Measurements from ENCODE around the gene CLDN16. TPM values are rescaled to one million over a fixed set of nuclear protein-coding genes. Genes with fewer than 3 reads are reported as not detected.
A peak's percentile ranks its signal among the peaks of the same experiment; 100 is the strongest.

Gene CLDN16, protein sequence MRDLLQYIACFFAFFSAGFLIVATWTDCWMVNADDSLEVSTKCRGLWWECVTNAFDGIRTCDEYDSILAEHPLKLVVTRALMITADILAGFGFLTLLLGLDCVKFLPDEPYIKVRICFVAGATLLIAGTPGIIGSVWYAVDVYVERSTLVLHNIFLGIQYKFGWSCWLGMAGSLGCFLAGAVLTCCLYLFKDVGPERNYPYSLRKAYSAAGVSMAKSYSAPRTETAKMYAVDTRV
- under 0.01 TPM for total RNA-seq

DNA sequence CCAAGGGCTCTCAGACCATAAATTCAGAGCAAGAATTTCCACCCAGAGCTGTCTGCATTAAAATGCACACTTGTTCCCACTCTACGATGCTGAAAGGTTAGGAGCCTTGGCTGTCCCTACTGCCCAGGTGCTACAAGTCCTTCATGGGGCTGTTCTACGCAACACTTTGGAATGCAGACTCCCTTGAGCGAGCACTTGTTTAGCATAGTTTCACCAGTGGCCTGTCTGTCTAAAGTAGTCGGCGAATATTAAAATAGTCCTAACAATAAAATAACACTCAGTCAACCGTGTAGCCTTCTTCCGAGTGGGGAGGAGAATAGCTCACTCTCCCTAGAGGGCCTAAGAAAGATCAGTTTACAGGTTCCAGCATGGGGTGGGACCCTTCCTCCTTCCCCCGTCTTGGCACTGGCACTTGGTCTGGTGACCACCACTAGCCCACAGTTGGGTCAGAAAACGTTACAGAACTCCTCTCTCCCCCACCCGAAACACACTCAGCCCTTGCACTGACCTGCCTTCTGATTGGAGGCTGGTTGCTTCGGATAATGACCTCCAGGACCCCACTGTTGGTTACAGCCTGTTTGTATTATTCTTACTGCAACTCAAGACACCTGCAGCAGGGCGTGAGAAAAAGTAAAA is at the start of gene CLDN16:
Gene CLDN16, plus strand, starts transcription at position 586 of the 636 bp plus-strand sequence. CDS start 167 bp downstream, outside the sequence.
- no peak for DNase-seq

DNA sequence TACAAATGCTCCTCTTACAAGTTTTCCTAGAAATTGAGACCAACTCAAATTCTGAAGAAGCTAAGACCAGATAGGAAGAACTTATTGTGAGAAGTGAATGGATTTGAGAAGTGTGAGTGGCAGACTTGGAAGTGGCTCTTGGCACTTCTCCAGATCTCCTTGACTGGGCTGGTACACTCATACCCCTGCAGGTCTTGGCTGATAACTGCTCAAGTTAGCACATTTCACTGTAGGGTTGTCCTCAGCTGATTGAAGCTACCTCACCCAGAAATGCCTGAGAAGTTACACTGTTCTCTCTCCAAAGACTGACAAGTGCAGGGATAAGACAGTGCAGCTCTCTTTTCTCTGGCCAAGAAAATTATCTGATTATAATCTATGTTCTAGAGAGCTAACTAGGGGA is 49.2 kb upstream of the CLDN16 start:
- DNase-seq, result no peak

DNA sequence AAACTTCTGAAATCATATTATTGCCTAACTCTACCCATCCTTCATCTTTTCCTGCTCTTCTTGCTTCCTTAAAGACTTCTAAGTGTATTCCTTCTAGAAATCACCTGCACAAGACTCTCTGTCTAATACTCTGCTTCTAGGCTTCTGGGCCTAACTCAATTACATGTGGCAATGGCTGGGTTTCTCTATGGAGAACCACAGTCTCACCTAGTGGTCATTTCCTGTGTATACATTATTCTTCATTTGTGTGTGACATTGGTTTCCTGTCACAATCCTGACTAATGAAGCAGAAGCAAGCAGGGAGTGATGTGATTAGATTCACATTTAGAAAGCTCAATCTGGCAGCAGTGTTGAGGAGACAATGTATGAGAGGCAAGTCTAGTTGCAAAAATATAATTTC is 48.8 kb upstream of the CLDN16 start:
- DNase-seq, result no peak

DNA sequence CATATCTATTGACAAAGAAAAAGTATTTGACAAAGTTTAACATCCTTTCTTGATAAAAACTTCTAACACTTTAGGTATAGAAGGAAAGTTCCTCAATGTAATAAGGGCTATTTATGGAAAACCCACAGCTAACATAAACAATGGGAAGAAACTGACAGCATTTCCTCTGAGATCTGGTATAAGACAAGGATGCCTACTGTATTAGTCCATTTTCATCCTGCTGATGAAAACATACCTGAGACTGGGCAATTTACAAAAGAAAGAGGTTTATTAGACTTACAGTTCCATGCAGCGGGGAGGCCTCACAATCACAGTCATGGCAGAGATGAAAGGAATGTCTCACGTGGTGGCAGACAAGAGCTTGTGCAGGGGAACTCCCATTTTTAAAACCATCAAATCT is 47.9 kb upstream of the CLDN16 start:
- DNase-seq, result no peak

DNA sequence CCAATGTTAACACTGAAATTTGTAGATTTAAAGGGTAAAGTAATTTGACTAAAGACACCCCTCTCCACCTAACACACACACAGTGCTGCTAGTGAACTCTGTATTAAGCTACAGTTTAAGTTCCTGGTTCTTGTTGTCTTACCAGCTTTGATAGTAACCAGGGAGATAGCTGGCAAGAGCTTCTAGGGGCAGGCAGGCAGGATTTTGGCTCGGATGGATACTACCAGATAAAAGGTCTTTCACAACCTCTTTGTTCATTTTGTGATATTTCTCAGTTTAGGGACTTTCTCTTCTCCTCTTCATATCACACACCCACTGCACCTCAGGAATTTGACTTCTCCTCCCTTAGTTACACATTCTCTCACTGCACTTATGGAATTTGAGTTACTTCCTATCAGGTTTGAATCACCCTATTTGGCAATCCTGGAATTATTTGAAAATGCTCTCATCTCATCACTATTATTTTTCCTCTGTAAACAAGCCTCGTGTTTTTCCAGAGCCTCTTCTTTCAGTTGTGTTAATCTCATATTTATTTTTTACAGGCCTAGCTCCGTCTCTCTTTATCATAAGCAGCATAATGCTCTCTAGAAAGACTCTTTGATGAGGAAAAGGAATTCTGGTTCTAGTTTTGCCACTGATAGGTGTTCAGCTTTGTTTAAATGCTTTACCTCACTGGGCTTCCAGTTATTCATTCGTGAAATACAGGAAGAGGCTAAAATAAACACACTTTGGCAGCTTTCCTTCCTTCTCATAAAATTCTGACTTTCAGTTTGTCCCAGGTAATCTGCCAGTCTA is 42.7 kb upstream of the CLDN16 start:
- DNase-seq, result no peak

DNA sequence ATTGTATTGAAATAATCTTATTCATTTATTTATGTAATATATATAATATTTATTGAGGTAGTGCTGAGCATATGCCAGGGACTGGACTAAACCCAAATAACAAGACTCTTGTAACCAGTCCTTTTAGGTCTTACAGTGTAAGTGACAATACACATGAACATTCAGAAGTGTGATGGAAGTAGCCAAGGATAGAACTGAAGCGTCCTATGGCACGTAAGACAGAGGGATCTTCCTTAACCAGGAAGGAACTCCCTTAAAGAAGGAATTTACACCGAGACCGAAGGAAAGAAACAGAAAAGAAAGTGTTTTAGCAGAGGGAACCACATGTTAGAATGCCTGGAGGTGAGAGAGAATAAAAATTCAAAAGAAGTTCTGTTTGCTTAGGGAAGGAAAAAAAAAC is 42.1 kb upstream of the CLDN16 start:
- DNase-seq, result no peak

DNA sequence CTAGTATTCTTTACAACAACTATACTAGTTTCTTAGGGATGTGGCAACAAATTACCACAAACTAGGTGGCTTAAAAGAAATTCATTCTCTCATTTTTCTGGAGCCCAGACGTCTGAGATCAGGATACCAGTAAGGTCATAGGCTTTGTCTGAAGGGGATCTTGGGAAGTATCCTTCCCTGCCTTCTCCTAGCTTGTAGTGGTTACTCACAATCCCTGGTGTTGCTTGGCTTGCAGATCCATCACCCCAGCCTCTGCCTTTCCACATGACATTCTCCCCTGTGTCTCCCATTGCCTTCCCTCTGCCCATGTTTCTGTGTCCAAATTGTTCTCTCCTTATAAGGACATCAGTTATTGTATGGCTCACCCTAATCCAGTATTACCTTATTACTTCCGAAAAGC is 41.4 kb upstream of the CLDN16 start:
- no peak for DNase-seq

DNA sequence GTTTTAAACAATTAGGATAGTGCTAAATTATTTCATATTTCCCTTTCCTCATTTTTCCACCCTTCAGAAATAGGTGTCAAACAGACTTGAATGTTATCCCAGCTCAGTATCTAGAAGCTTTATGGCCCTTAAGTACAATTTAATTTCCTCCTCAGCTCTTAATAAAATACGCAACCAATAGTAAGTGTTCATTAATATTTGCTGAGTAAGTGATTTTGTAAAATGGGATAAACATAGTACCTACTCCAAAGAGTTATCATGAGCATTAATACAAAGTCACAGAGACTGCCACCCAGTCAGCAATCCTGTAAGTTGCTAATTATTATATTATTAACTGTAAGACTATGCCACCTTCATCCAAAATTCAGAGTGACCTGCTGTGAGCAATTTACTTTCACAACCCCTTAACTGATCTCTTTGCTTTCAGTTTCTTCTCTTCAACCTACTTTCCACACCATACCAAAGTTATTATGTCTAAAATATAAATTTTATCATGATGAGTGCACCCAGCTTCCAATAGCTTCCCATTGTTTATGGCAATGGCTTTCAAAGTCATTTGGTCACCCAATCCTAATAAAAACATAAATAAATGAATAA is 35.0 kb upstream of the CLDN16 start:
- no peak for DNase-seq

DNA sequence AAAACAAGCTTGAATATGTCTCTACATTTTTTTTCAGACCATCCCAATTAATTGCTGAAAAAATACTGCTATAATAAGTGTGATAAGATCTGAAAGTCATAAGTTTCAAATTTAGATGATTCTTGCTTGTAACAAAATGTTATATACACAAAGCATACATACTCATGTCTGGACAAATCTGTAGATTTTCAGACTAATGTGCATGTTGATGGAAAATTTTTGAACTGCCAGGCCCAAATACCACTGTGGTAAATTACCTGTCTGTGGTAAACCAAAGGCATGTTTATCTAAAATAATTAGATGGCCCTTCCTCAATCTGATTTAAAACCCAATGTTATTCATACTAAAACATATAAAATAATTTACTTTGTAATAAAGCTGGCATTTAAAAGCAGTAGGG is 31.7 kb upstream of the CLDN16 start:
- no peak for DNase-seq

DNA sequence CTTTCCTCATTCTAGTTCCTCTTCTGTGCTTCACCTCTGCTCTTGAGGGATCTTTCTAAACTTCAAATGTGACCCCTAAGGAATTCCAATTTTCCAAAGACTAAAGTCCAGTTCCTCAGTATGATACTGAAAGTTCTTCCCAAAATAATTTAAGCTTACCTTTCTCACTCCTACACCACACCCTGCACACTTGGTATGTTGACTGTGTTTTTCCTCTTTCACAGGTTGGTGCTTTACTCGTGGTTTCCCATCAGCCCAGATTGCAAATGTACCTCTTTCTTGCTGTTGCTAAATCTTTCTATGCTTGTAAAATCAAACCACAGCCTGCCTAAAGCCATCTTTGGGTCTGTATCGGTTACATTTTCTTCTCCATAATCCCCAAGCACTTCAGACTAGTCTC is 30.5 kb upstream of the CLDN16 start:
- no peak for DNase-seq

DNA sequence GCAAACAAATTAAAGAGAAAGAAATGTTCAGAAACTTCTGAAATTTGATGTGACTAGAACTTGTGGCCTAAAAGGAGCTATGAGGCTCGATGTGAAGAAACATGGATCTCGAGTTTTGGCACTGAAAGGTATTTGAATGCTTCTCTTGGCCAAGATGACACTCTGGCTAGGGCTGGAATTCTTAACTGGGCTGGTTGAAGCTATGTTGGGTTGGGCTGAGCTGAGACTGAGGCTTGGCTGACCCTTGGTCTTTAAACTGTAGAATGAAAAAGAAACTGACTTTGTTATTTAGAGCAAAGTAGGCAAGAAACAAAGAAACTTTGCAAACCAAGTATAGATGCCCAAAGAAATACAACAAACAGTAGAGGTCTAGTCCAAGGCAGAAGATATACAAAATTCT is 28.1 kb upstream of the CLDN16 start:
- DNase-seq, result no peak

DNA sequence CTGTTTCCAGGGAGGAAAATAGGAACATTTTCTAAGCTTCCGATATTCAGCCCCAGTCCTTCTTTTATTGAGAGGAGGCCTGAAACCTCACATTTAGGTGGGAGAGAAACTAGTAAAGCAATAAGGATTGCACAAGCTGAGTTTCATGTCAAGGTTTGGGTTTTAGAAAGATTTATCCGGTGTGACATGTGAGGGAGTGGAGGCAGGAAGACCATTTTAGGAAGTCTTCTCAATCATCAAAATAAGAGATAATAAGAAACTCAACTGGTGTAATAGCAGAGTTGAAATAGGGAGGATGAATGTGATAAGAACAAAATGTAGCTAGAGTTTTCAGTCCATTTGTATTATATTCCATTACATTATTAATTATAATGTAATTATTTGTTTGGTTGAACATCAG is 27.7 kb upstream of the CLDN16 start:
- DNase-seq, result no peak

DNA sequence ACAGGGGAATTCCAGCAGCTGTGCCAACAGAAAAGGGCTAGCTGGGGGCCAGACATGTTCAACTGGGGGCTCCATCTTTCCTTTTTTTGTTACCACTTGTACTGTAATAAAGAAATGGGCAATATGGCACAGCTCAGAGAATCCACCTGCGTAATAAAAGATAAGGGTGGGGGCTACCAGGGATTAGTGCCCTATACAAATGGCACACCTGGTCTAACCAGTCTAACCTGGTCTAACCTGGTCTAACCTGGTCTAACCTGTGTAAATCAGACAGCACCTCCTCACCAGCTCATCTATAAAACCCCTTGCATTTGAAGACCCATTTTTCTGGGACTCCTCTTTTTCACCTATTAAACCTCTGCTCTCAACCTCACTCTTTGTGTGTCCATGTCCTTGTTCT is 26.2 kb upstream of the CLDN16 start:
- DNase-seq, result no peak

DNA sequence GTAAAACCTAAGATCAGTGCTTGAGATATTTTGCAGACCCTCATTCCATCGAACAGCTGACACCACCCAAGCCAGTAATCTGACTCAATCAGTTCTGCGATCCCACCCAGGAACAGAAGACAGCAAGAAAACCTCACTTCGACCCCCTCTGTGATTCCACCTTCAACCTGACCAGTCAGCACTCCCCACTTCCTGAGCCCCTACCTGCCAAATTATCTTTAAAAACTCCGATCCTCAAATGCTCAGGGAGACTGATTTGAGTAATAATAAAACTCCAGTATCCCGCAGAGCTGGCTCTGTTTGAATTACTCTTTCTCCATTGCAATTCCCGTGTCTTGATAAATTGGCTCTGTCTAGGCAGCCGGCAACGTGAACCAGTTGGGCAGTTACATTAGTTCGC is 25.7 kb upstream of the CLDN16 start:
- no peak for DNase-seq

DNA sequence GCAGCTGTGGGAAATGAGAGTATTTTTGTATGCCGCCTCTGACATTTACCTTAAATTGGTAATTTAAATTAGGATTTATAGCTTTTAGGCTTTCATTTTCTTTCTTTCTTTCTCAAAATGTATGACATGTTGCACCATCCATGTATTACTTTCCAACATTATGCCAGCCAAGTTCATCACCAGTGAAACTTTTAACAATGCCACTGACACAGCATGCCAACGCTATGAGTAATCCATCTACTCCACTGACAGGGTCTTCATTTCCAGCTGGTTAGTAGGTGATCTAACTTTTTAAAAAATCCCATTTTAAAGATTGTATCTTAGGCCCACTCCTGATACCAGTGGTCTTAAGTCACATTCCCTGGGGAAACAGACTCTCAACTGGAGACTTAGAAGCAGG is 21.8 kb upstream of the CLDN16 start:
- no peak for DNase-seq

DNA sequence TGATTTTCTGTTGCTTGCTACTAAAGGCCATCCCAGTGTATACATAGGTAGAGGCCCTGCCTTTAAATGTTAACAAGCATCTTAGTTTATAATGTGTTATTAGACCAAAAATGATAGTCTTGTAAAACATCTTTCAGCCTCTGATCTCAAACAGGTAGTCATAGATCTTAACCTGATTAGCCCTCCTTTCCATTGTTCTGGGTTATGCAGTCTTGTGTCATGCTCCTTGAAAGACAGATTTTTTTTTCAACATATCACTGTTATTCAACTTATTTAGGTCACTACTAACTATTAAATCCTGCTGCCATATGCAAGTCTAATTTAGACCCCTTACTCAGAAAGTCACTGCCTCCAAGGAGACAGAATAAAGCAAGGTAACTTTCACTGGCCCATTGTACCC is 19.1 kb upstream of the CLDN16 start:
- no peak for DNase-seq

DNA sequence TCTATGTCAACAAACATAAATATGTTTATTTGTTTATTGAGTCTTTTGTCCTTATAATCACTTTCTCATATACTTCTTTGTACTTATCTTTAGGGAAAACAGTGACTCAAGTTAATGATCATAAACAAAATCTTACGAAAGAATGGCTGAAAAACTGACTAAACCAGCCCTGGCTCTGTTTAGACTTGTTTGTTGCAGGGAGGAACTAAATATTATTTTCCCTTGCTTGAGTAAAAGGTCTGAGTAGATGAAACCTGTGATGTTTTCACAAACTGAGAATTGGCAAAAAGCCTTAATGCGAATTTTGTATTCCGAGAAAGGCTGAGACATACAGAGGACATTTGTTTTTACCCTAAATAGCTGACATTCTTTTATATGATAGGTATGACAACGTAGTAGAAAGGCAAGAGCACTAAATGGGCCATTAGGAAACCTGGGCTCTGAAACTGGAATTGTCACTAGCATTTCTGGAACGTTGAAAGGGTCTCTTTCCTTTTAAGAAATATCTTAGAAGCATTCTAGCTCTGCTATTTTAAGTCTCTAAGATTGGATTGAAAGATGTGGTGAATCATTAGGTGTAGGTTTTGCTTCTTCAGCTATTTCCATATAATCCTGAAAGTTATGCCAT is 18.2 kb upstream of the CLDN16 start:
- no peak for DNase-seq

DNA sequence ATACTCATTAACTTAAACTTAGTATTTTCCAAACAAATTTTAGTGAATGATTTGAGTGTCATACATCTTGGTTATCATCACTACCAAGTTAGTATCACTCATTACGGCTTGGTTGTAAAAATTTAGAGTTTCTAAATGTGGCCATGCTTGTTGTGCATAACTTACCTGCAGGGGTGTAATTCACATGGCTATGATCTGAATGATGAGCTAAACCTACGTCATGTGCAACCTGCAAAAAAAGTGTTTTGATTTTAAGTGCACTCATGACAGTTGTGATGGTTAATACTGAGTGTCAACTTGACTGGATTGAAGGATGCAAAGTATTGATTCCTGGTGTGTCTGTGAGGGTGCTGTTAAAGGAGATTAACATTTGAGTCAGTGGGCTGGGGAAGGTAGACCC is 17.6 kb upstream of the CLDN16 start:
- no peak for DNase-seq

DNA sequence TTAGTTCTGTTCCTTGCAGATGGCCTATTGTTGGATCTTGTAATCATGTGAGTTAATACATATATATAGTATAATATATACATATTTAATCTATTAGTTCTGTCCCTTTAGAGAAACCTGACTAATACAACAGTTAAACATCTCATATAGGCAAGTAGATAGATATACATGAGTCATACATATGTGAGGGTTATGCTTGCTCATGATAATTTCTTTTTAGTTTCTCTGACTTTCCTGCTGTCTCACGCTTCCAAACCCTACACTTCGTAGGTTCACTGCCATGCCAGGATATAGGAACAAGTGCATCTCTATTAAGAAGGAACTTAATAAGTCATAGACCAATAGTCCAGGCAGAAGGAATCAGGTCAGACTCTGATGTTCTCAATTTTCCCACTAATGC is 16.8 kb upstream of the CLDN16 start:
- no peak for DNase-seq

DNA sequence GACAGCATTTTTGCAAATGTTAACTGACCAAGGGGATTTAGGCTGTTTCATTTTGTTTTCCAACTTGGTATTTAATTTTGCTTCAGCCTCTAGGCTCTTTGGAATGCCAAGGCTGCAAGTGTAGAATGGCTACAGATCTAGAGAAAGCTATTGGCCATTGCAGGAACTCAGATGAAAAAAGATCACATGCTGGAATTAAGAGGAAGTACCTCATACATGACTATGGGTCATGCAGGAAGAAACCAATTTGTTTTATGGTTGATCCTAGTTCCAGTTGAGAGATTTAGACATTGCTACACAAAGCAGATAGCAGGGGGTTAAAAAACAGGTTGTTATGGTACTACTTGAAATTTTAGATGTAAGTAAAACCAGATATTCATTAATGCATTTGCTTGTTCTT is 12.7 kb upstream of the CLDN16 start:
- no peak for DNase-seq

DNA sequence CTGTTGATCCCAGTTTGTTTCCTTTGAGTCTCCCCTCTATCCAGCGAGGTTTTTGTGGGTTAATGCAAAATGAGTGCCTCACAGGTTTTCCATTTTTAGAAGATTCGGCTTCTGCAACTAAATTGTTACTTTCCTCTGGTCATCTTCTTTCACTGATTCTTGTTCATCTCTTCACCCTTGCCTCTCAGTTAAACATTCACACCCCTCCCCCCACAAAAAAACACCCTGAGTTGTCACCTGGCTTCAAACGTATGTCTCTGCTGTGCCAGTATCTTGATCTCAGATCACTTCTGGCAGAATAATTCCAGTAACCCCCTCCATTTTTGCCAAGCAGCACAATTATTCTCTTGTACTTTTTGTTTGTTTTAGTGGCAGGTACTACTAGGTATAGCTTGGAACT is 12.3 kb upstream of the CLDN16 start:
- DNase-seq, result no peak

DNA sequence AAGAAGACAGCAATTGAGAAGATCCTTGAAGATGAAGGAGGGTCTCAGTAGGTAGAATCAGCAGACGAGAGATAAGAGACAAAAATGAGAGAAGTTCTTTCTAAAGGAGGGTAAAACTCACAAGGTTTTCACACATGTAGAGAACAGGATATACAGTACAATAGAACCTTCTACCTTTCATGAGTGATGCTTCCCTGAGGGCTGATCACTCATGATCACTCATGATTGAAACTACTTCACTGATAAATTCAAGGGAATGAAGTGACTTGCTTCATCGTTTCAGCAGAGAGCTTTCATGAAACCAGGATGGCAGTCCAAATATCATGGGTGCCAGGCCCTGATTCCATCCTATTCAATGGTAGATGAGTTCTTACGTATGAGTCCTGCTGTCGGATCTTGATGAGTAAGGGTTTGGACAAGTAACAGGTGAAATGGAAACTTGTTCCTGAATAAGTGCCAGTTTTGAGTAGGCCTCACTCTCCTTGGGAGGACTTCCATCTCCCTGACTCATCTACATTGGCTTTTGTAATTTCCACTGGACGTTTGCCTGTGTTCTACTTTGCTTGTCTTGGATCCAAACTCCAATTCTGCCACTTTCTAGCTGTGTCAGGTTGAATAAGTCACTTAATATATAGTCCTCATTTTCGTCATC is 9.6 kb upstream of the CLDN16 start:
- peak; percentile 10 for DNase-seq
